GM12892 (cell line): ENCODE measurements around the gene RALGPS1.

Experiments used
- DNase-seq: peaks from one replicate; pipeline ENCODE4 v3.0.0; 2011; ENCODE audit not compliant: insufficient read length
- FAIRE-seq: peaks from 2 replicates; lab custom pipeline; 2011; peaks lifted over from hg19 to GRCh38; lab: Jason Lieb, UNC
- POLR2A ChIP-seq: IDR thresholded peaks from 2 replicates; pipeline ENCODE4 v1.6.1; 2011; ENCODE audit warnings: low read depth, low read length, control low read depth
- POLR2AphosphoS5 ChIP-seq: IDR thresholded peaks from 2 replicates; pipeline ENCODE4 v1.6.1; 2011; ENCODE audit warnings: low read depth, low read length, control low read depth
- TAF1 ChIP-seq: IDR thresholded peaks from 2 replicates; pipeline ENCODE4 v1.6.1; 2011; ENCODE audit warnings: low read depth, mild to moderate bottlenecking, control low read depth, low read length, borderline replicate concordance

RALGPS1 gene

DNA sequence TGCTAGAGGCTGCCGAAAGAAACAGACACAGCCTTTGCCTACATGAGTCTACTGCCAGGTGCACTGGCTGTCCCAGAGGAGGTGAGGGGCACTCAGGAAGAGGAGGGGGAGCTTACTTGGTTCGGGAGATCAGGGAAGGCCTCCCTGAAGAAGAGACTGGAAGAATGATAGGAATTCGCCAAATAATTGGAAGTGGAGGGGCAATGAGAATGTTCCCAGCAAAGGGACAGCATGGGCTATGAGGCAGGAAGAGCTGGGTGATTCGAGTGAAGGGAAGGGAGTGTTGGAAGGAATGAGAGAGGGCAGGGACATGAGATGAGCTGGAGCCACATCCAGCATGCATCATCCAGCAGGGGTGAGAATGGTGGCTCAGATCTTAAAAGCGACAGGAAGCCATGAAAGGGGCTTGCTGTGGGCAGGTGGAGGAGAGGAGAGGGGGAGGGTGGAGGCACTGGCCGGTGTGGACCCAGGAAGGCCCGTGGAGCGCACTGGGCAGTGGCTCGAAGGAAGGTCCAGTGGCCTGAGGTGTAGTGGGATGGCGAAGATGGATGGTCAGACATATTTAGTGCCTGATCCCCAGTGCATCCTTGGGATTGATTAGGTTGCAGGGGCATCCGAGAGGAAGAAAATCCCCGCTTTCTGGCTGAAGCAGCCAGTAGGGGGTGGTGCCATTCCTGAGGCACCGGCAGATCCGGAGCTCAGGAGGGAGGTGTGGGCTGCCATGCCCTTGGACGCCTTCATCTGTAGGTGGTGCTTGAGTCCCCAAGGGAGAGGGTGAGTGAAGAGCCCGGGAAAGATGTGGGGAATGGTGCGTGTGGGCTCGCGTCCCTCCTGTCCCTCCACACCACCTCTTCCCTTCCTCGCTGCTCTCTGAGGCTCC, 296.5 kb downstream of the RALGPS1 start:
- FAIRE-seq (no peak), DNase-seq (no peak)
- TF ChIP-seq POLR2AphosphoS5, result no peak
- no peak for TF ChIP-seq TAF1
- no peak for TF ChIP-seq POLR2A

DNA sequence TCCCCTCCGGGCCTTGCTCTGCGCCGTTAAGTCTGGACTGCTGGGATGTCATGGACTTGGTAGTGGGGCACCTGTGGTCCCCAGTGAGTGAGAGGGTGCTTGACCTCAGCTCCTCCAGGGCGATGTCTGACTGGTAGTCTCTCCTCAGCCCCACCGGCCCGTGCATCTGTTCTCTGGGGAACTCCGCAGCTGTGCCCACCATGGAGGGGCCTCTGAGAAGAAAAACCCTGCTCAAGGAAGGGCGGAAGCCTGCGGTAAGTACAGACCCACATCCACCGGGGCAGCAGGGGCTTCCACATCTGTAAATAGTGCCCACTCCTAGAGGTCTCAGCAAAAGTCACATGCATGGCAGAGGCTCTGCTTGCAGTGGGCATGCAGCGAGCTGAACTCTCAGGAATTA, 297.4 kb downstream of the RALGPS1 start:
- FAIRE-seq (no peak), DNase-seq (no peak)
- no peak for TF ChIP-seq POLR2AphosphoS5
- TF ChIP-seq POLR2A, result no peak
- no peak for TF ChIP-seq TAF1

DNA sequence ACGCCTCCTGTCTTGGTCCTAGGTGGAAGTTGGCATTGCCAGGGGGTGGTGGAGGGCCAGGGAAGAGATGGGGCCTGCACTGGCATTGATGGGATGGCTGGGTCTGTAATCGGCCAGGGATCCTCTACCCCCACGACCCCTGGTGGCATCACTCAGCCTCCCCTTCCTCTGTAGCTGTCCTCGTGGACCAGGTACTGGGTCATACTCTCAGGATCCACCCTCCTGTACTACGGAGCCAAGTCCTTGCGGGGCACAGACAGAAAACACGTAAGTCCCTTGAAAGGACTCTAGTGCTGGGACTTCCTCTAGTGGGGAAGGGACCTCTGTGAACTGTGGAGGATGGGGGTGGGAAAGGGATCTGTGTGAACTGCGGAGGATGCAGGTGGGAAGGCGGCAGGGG, 297.9 kb downstream of the RALGPS1 start:
- DNase-seq (no peak), FAIRE-seq (no peak)
- TF ChIP-seq TAF1 (no peak), POLR2A (no peak), POLR2AphosphoS5 (no peak)

DNA sequence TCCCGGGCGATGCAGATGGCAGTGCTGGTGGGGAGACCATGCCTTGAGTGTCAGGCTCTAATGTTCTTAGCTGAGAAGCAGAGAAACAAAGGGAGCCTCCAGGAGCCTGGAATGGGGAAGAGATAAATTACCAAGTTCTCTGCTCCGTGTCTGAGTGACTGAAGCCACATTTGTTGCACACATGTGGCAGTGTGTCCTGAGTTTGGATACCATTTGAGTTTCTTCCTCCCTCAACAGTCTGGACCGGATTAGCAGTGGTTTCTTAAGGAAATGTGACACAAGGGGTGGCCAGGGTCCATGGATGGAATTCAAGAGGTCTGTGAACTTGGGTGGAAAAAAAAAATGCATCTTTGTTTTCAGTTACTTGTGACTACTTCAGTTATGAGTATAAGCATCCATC, 299.3 kb downstream of the RALGPS1 start:
- no peak for FAIRE-seq

DNA sequence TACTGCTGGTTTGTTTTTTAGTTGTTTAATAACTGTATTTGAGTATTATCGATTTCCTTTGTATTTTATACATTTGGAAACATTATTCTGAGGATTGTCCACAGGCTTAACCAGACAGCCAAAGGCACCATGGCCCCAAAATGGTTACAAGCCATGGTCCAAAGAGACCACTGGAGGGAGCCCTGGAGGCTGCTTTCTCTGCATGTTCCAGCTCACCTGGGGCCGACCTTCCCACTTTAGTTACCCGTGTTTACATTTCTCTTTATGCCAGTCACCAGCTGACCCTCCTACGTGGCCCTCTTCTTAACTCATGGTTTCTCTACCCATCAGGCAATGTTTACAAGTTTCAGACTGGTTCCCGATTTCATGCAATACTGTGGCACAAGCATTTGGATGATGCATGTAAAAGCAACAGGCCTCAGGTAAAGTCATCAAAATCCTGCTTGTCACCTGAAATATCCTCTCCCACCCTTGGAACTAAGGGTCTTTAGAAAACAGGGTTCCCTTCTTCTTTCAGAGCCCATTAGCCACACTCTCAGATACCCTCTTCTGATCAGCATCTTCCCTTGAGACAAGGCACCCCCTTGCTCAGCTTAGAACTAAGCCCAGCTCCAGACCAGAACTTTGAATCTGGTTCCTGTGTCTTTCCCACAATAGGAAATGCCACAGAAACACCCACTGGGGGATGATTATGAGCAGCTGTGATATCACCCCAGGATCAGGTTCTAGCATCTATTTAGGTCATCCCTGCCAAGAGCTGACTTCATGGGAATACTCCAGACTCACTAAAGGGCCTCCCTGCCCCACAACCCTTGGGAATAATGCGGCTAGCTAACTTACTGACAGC, 300.1 kb downstream of the RALGPS1 start:
- FAIRE-seq, result peak; percentile 90
- DNase-seq, result peak; percentile 69
- TF ChIP-seq POLR2A (no peak), POLR2AphosphoS5 (no peak), TAF1 (no peak)

More for the DNA sequence above, 299.3 kb downstream of the RALGPS1 start:
- no peak for DNase-seq
- TF ChIP-seq POLR2AphosphoS5, result no peak
- TF ChIP-seq POLR2A, result no peak
- TF ChIP-seq TAF1, result no peak

DNA sequence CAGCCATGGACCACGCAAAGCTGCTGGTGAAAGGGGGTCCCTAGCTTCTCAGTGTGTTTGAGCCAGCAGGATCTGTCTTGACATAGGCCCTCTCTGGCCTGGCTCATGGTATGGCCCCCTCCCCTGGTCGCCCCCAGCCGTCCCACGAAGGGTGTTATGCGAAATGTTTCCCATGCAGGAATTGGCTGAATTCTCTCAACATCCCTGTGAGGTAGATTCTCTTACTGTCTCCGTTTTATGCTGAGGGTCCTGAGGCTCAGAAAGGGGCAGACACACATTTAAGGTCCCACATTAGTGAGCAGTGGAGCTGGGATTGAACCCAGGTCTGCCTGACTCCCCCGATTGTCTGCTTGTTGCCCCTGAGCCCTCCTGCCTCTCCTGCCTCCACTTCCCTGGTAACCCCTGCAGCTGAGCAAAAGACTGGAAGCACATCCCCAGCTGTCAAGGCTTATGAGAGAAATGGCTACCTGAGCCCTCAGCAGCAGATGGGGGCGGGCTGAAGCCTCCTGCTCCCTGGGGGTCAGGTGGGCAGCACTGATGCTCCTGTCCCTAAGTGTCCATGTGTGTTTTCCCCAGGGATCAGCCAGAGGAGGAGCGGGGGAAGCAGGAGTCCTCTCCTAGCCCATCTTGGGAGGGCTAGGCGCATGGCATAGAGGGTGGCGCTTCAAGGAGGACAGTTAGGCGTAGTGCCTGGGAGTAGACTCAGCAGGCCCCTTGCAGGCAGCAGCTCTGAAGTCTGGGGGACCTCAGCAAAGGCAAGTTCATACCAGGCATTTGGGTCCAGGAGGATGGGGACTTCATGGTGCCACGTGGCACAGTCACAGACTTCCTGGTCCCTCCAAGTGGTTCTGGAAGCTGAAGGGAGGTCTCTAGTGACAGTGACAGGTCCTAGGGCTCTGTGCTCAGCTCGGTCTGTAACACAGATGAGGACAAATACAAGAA, 301.0 kb downstream of the RALGPS1 start:
- FAIRE-seq (no peak), DNase-seq (no peak)
- TF ChIP-seq TAF1 (no peak), POLR2A (no peak), POLR2AphosphoS5 (no peak)

DNA sequence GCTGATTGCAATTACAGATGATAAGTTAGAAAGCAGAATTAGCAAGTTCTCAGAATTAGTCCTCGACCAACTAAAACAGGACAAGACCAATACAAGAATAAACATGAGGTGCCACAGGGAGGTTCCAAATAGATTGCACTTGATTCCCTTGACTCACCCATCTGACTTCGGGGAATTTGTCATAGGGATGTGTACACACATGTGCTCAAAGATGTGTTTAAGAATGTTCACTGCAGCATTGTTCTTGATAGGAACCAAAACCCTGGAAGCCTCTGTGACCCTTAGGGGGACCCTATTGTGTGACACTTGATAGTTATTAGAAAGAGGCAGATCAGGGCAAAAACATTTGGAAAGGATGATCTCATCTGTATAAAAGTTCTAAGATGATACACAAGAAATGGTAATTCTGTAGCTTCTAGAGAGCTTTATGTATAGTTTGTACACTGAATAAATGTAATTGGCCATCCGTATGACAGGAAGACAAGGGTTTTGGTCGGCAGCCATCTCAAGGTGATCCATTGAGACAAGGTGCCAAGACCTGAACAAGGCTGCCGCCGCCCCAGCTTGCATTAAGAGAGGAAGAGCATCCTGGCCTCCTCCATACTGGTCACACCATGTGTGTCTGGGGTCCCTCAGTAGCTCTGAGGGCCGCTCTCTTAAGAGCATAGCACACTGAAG, 301.8 kb downstream of the RALGPS1 start:
- TF ChIP-seq POLR2A (no peak), TAF1 (no peak), POLR2AphosphoS5 (no peak)
- FAIRE-seq (no peak), DNase-seq (no peak)

DNA sequence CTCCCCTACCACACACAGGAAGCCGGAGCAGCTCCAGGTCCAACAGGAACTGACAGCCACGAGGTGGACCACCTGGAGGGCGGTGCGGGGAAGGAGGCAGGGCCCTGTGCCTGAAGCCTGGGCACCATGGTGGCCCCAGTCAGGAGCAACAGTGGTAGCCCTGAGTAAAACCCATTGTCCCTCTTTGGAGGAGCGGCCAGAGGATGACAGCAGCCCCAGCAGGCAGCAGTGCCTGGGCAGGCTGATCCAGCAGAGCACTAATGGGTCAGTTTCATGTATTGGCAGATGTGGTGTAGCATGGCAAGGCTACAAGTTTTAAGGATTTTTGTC, 302.3 kb downstream of the RALGPS1 start:
- TF ChIP-seq TAF1 (no peak), POLR2A (no peak), POLR2AphosphoS5 (no peak)
- DNase-seq (no peak), FAIRE-seq (no peak)

DNA sequence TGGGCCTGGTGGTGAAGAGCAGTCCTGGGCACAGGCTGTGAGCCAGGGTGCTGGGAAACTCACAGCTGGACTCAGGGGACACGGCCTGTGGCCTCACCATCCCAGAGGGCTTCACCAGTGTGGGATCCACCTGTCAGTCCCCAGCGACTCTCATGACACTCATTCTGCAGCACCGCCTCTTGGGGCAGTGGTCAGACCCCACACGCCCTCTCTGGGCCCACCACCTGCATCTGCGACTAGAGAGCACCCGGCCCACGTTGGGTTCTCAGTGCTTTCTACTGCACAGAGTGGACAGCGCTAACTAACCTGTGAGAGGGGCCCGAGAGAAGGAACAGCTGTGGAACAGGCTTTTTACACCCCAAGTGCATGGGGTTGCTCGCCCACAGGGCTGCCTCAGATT, 304.2 kb downstream of the RALGPS1 start:
- TF ChIP-seq POLR2A, result no peak
- TF ChIP-seq POLR2AphosphoS5, result no peak
- no peak for TF ChIP-seq TAF1
- DNase-seq (no peak), FAIRE-seq (no peak)

DNA sequence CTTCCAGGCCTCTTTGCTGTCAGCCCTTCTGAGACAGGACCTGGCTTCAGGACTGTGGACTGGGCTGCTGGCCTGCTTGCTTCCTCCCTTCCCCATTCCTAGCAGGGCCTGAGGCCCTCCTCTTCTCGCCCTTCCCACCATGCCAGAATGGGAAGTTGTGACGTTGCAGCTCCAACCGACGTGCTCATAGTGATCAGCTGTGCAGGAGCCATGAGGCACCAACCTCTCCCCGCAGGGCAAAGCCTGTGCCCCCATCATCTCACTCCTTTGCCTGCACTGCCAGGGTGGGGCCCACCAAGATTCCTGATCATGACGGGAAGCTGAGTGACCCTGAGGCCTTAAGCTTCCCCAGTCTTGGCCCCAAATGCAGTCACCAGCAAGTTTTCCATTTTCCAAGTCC, 304.9 kb downstream of the RALGPS1 start:
- TF ChIP-seq POLR2AphosphoS5, result no peak
- no peak for TF ChIP-seq TAF1
- no peak for TF ChIP-seq POLR2A
- DNase-seq (no peak), FAIRE-seq (no peak)

DNA sequence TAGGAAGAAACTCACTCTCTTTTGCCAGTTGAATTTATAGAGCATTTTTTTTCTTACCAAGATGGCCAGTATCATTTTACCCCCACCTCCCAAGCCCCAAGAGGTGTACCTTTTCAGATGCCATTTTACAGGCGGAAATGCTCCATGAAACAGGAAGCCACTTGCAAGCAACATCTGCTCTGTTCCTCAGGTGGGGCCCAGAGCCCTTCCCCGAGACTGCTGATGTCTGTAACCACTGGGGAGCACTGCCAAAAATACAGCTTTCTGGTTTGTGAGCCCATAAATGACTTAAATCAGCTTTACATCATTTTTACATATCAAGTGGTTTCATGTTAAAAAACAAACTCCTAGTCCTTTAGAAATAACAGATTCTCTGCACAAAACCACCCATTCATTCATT, 307.1 kb downstream of the RALGPS1 start:
- DNase-seq (no peak), FAIRE-seq (peak; percentile 94)
- TF ChIP-seq TAF1, result no peak
- TF ChIP-seq POLR2AphosphoS5, result no peak
- TF ChIP-seq POLR2A, result no peak
